Left lung (tissue), 10 donors: ENCODE data around the gene WDR27. TPM values are rescaled to one million over a fixed set of nuclear protein-coding genes. Genes with fewer than 3 reads are reported as not detected.
A peak's percentile ranks its signal among the peaks of the same experiment; 100 is the strongest.

Experiments used
- ATAC-seq: fragments of 200-7000 bp; cut with Tn5 transposase; one replicate; pipeline ENCODE4 v1.9.1; 2020; ENCODE audit warnings: moderate library complexity
- DNase-seq, 4 donors: peaks; one replicate each; pipeline ENCODE4 v3.0.0-alpha.2; 2013 to 2020
- H3K27ac ChIP-seq, 2 donors: fragments of 200-600 bp; sonication (generic) in 1 of 2; one replicate each; pipeline versions ENCODE4 v1.5.0 to v1.8.0; 2020 to 2021
- H3K27me3 ChIP-seq, 2 donors: fragments of 200-600 bp; sonication (generic) in 1 of 2; one replicate each; pipeline versions ENCODE4 v1.5.0 to v1.8.0; 2020 to 2021
- H3K36me3 ChIP-seq, 2 donors: fragments of 200-600 bp; sonication (generic) in 1 of 2; one replicate each; pipeline versions ENCODE4 v1.5.0 to v1.8.0; 2020 to 2021
- H3K4me1 ChIP-seq, 2 donors: fragments of 200-600 bp; one replicate each; pipeline ENCODE4 v1.8.0; 2021
- H3K4me3 ChIP-seq, 2 donors: fragments of 200-600 bp; sonication (generic) in 1 of 2; one replicate each; pipeline versions ENCODE4 v1.5.0 to v1.8.0; 2020 to 2021; ENCODE audit warnings: mild to moderate bottlenecking in 1 of 2
- H3K9me3 ChIP-seq, 2 donors: fragments of 200-600 bp; sonication (generic) in 1 of 2; one replicate each; pipeline versions ENCODE4 v1.5.0 to v1.8.0; 2020 to 2021
- intact Hi-C, 2 donors: fragments of 100-400 bp; cut with DNase I; formaldehyde crosslinking; loops; one replicate each; pipeline versions ENCODE4 v1.11.2 to v1.14.2; 2022
- polyA plus RNA-seq, 6 donors: library from polyadenylated mRNA; unstranded; fragments of 120-200 nt; gene quantifications; one replicate each; pipeline ENCODE4 v1.2.1, GENCODE V29; 2013; ENCODE audit not compliant: insufficient read length in 6 of 6
- total RNA-seq, 2 donors: library from RNA; stranded (reverse); fragmentation: NEBNext Ultra II Directional; extraction: Animal tissue kit (Norgen Biotek cat#: 25700); gene quantifications; one replicate each; pipeline ENCODE4 v1.2.1, GENCODE V29; 2021
- TF ChIP-seq, protein P1 (sequence below), 2 donors: fragments of 200-600 bp; sonication (generic) in 1 of 2; IDR thresholded peaks; one replicate each; pipeline versions ENCODE4 v1.5.0 to v1.8.0; 2021; ENCODE audit warnings: antibody characterized with exemption in 2 of 2
- donor health status: DM: no; HTN: yes; CAD: no.
- donor health status: DM: no; HTN: no; CAD: no.

The WDR27 gene
- total and polyA plus RNA-seq, 8 donors, result 31.3 to 104 (median 86.3) TPM

DNA sequence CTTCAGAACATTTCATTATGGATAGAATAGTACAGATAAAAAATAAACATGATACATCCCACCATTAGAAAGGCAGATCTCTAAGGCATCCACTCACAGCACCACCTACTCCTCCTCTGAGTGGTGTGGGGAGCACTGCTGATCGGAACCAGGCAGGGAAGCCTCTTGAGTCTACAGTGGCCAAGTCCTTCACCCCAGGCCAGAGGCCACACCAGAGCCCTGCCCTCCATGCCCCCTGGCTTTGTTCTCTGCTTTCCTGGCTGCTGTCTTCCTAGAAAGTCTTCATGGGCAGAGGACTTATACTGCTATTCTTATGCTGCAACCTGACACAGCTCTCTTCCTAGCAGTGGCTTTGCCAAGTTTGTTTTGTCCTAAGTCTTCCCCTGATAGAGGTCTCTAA, 246.4 kb downstream of the WDR27 start:
- Histone ChIP-seq H3K4me1 (no peaks in the 10 kb centered on the region), H3K4me3 (no peak overlapping the region), H3K36me3 (no peaks in the 10 kb centered on the region), H3K27ac (no peak overlapping the region), H3K9me3 (peaks cover 0 to 13% of the 10 kb centered on the region in 2 donors), H3K27me3 (no peaks in the 10 kb centered on the region)
- ATAC-seq (no peak), DNase-seq (no peak)
- TF ChIP-seq, protein P1, sequence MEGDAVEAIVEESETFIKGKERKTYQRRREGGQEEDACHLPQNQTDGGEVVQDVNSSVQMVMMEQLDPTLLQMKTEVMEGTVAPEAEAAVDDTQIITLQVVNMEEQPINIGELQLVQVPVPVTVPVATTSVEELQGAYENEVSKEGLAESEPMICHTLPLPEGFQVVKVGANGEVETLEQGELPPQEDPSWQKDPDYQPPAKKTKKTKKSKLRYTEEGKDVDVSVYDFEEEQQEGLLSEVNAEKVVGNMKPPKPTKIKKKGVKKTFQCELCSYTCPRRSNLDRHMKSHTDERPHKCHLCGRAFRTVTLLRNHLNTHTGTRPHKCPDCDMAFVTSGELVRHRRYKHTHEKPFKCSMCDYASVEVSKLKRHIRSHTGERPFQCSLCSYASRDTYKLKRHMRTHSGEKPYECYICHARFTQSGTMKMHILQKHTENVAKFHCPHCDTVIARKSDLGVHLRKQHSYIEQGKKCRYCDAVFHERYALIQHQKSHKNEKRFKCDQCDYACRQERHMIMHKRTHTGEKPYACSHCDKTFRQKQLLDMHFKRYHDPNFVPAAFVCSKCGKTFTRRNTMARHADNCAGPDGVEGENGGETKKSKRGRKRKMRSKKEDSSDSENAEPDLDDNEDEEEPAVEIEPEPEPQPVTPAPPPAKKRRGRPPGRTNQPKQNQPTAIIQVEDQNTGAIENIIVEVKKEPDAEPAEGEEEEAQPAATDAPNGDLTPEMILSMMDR (IDR thresholded peaks at IDR 0.05), result no peak
- intact Hi-C loops, result no loop called here

DNA sequence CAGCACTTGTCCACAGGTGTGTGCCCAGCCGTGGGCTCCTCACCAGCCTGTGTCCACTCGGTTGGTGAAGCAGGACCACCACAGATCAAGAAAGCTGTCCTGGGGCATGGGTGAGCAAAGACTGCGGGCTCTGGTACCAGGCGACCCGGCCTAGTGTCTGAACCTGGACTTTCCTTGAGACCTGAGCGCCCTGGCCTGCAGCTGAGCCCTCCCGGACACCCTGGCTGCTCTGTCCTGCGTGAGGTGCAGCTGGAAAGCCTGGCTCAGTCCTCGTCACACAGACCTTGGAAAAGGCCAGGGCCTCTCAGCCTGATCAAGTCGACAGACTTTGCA, 247.0 kb downstream of the WDR27 start:
- ATAC-seq (no peak), DNase-seq (no peak)
- Histone ChIP-seq H3K4me1 (no peaks in the 10 kb centered on the region), H3K36me3 (no peaks in the 10 kb centered on the region), H3K27me3 (no peaks in the 10 kb centered on the region), H3K27ac (peak overlapping the region in 1 of 2 donors; percentile 39), H3K4me3 (no peak overlapping the region), H3K9me3 (peaks cover 0 to 7% of the 10 kb centered on the region in 2 donors)
- TF ChIP-seq, protein P1 (IDR thresholded peaks at IDR 0.05), result no peak
- intact Hi-C loops, result no loop called here

DNA sequence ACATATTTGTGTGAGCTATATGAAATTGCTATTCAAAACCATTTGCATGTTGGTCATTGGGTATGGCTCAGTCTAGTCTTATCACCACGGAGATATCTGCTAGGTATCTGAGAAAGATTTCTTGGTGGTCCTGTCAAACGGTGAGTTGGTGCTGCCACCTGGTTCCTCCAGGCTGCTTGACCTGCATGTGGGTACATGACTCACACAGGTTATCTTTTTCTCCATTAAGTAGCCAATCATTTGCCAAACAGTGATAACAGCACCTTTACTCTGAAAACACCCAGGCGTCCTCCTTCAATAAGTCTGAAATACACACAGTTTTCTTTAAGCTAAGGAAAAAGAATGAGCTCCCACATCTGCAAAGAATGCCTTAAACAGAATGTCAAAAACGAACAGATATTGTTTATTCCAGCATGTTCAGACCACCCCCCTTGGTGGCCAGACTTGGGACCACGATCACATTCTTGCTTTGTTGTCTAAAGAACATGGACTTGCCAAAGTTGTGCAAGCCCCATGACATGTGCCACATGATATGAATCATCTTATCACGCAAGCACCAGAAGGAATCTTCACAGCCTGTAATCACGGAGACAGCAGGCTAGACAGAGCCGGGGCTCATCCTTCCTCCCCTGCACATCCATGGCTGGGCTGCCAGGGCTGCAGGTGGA, 247.5 kb downstream of the WDR27 start:
- Histone ChIP-seq H3K36me3 (no peaks in the 10 kb centered on the region), H3K27ac (peak overlapping the region in 1 of 2 donors; percentile 39), H3K4me3 (no peak overlapping the region), H3K27me3 (no peaks in the 10 kb centered on the region), H3K9me3 (peaks cover 0 to 2% of the 10 kb centered on the region in 2 donors), H3K4me1 (no peaks in the 10 kb centered on the region)
- intact Hi-C loops, result no loop called here
- DNase-seq, result peak in 1 of 4 donors; percentile 57
- peak; percentile 46 for ATAC-seq
- TF ChIP-seq, protein P1 (IDR thresholded peaks at IDR 0.05), result no peak

DNA sequence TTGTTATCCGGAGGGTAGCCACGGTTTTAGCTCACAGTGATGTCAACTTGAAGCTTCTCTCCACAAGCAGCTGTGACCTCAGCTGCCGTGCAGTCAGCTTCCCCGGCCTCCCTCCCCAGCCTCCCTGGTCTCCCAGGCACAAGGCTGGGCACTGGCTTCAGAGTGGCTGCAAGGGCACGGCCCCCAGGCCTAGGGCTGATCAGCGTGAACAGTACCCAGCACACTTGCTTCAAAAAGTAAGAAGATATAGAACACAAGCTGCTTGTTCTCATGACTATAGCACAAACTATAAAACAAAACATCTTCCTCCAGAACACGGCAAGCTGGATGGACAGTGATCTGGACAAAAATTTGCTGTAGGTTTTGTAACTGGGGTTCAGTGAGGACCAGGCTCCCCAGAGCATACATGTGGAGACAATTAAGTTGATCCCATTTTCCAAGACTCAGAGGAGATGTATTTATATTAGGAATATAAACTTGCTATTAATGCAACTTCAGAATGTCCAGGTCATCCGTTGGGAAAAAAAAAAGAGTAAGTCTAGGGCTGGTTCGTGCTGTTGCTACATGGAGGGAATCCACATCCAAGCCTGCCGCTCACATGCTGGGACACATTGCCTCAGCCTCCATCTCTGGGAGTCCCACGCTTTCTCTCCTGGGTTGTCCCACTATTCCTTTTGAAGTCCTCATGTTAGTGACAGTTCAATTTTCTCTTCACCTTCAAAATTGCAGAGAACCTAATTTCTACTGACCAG, 248.8 kb downstream of the WDR27 start:
- no peaks in the 10 kb centered on the region for H3K27me3 ChIP-seq
- peak overlapping the region; percentile 20 to 77 for H3K27ac ChIP-seq
- no peaks in the 10 kb centered on the region for H3K36me3 ChIP-seq
- ATAC-seq, result no peak
- H3K9me3 ChIP-seq, result no peaks in the 10 kb centered on the region
- TF ChIP-seq, protein P1 (IDR thresholded peaks at IDR 0.05), result no peak
- H3K4me3 ChIP-seq, result no peak overlapping the region
- no peaks in the 10 kb centered on the region for H3K4me1 ChIP-seq
- intact Hi-C loops, result no loop called here
- peak in 1 of 4 donors; percentile 15 for DNase-seq

DNA sequence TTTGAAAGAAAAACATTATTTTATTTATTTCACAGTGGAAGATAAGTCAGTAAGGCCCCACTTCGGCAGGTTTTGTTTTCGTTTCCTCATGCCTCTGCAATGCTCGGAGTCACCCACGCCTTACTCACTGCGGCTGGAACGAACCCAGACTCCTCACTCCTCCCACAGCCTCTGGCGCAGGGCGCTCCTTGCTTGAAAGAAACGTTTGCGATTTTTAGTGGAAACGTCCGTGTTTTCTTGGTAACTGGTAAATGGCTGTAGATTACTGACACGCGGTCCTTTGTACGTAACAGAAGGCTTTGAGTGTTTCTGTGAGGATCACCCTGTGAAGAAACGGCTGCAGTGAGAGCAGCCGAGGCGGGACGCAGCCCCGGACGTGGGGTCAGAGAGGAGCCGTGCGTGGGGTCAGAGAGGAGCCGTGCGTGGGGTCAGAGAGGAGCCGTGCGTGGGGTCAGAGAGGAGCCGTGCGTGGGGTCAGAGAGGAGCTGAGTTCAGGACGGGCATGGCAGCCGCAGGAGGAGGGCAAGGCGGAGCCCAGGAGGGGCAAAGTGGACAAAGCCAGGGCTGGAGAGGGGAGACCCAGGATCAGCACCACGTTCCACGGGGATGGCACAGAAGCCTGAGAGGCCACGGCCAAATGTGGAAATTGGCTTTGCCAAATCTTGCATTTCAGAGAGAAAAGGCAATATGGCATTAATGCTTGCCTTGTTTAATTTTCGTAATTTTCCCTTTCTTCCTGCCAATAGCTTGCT, 249.5 kb downstream of the WDR27 start:
- H3K36me3 ChIP-seq, result no peaks in the 10 kb centered on the region
- no peaks in the 10 kb centered on the region for H3K27me3 ChIP-seq
- DNase-seq (peak in 3 of 4 donors; percentile 54 to 78 (median 69)), ATAC-seq (peak; percentile 80)
- TF ChIP-seq, protein P1 (IDR thresholded peaks at IDR 0.05), result no peak
- peak overlapping the region; percentile 20 to 77 for H3K27ac ChIP-seq
- H3K4me3 ChIP-seq, result no peak overlapping the region
- H3K9me3 ChIP-seq, result no peaks in the 10 kb centered on the region
- no peaks in the 10 kb centered on the region for H3K4me1 ChIP-seq
- intact Hi-C loops, result no loop called here
